Hypothalamus (tissue), 51 donors: Measurements from ENCODE around the gene METAP1D.
"Not testable (repeated sequence)": the region's sequence is repeated elsewhere in the genome, so short reads cannot be mapped to it uniquely, and the experiment has no call there.

ENCODE experiments used
- DNase-seq, 51 donors: peaks; one replicate each; lab custom pipeline; 2025; lab: John Stamatoyannopoulos, UW

METAP1D gene

DNA sequence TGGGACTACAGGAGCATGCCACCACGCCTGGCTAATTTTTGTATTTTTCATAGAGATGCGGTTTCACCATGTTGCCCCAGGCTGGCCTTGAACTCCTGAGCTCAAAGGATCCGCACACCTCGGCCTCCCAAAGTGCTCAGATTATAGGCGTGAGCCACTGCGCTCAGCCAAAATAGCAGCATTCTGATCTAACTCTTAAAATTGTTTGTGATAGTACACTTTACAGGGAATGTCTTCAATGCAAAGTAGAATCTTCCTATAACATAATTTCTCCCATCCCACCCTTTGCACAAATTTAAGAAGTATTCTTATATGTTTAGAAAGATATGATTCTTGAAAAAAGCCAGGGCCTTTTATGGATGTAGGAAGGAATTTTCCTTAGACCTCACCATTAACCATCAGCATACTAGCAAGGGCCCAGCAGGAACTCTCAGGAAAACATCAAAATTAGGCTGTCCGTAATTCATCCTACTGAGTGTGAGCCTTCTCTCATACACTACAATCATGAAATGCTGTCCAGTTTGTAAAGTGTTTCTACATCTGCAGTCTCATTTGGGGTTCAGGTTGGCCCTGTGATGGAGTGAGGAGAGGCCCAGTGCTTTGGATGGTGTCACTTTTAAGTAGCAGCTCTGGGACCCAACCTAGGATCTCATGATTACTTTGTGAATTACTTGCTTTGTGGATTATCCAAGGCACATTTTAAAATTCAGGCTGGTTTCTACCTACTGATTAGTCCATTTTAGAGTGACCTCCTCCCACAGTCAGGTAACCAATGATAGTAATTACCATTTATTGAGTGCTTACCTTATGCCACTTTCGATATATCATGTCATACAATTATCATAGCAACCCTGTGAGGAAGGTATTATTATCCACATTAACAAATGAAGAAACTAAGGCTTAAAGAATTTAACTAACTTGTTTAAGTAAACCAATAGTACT is 48.1 kb downstream of the METAP1D start:
- DNase-seq = no peak

DNA sequence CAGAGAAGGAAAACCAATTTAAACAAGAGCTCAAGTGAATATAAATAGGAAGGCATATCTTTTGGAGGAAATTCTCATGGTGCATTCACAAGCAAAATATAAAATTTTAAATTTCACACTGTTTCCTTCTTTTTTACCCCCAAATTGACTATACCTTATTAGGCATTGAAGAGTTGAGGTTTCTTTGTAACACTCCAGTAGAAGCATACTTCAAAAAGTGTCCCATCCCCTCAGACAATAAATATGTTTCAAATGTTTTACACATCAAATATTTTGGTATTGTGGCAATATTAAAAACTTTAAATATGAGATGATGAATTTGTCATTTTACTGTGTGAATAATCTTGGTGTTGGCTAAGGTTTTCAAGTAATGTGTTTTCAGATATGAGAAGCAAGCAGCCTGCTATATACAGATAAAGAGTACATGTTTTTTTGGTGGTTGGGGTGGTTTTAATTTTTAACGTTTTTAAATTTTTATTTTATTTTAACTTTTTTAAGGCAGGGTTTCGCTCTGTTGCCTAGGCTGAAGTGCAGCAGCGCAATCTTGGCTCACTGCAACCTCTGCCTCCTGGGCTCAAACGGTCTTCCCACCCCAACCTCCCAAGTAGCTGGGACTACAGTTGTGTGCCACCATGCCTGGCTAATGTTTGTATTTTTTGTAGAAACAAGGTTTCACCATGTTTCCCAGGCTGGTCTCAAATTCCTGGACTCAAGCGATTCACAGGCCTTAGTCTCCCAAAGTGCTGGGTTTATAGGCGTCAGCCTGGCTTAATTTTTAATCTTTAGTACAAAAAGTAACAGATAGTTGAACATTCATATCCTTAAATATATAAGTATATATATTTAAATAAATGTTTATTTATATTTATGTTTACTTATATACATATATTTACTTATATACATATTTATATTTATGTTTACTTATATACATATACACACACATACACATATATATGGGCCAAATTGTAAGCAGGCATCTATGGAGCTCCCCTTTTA is 49.1 kb downstream of the METAP1D start:
- DNase-seq = no peak

GRCh38 chr2:172049567-172050120 is 49.9 kb downstream of the METAP1D start:
- DNase-seq = no peak

GRCh38 chr2:172050479-172051125 is 50.8 kb downstream of the METAP1D start:
- DNase-seq = no peak

DNA sequence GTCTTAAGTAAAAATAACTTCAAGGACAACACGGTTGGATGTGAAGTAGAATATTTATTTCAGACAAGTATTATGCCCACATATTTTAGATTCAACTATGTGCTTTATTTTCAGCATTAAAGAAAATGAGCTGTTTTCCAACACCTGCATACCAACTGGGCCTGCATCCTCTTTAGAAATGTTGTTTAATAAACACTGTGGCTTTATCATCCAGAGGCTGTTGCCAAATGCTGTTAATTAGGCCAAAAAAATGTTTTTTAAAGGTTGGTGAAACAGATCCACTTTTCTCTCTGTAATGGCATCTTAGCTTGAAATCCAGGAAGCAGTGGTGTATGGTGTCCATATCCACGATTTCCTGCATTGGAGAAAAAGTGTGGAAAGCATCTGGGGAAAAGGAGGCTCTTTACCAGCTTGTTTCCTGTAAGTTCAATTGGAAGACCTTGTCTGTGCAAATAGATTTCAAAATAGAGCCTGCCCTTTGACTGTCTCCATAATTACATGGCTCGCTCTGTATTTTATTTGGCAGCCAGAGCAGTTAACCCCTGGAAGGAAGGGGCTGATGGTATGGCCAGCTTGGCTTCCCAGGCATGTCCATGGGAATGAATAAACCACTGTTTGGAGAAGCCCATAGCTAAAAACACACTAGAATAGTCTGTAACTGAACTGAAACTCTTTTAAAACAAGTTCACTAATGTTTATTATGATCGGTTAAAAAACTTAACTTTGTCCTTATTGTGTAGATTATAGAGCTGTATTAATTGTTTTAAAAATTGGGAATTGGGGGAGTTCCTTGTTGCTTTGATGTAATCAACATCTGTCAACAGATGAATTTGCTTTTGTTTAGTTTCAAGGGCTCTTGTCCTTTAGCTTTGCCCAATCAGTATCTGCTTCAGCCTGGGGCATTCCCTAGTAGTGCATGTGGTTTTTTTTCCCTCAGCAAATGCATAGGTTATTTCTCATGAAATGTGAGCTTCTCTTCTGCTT is 52.5 kb downstream of the METAP1D start:
- DNase-seq = no peak

DNA sequence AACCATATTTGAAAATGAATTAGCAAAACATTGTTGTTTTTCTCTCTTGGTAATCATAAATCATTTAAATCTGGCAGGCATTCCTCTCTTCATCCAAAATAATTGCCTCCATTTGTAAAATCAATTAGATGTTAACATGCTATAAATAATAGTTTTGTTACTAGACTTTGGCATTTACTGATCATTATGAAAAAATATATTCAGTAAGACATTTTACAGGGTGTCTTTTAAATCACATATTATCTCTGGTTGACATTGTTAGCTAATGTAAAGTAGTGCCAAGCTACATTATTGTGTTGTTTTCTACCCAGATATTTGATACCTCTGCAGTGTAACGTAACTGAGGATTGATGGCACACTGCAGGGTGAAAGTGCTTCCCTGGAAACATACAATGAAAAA is 53.7 kb downstream of the METAP1D start:
- DNase-seq = no peak

DNA sequence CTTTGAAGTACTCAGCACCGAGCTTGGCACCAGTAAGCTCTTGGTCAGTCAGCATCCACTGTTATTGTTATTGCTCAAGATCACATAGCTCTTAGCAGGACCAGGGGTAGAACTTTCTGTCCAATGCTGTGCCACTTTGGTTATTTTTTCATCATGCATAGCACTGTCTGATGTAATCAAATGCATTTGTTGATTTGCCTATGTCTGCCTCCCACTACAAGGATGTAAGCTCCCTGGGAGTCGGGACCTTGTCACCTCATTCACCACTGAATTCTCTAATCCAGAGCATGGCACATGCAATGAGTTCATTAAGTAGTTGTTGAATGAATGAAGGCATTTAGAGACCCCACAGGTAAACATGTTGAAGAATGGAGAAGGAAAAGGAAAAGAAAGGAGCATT is 56.5 kb downstream of the METAP1D start:
- DNase-seq = no peak

DNA sequence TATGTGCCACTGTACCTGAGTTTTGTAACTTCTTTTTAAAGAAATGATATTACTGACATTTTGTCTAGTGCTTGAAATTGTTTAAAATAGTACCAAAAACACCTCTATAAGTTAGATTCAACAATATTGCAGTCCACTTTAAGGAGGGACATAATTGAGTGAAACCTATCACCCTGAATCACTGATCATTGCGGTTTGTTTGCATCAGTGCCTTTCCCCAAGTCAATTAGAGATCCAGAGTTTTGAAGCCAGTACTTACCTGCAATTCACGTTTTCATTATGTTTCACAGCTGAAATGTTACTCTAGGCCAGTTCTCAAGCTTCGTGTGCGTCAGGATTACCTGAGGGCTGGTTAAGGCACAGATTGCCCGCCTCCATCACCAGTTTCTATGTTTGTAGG is 58.9 kb downstream of the METAP1D start:
- DNase-seq = no peak

DNA sequence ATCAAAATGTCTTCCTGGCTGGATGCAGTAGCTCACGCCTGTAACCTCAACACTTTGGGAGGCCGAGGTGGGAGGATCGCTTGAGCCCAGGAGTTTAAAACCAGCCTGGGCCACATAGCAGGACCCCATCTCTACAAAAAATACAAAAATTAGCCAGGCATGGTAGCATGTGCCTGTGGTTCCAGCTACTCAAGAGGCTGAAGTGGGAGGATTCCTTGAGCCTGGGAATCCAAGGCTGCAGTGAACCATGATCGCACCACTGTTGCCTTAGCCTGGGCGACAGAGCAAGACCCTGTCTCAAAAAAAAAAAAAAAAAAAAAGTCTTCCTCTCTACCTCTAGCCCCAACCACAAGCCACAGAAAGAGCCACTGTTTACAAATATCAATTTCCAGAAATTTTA is 60.4 kb downstream of the METAP1D start:
- DNase-seq = not testable (repeated sequence)

DNA sequence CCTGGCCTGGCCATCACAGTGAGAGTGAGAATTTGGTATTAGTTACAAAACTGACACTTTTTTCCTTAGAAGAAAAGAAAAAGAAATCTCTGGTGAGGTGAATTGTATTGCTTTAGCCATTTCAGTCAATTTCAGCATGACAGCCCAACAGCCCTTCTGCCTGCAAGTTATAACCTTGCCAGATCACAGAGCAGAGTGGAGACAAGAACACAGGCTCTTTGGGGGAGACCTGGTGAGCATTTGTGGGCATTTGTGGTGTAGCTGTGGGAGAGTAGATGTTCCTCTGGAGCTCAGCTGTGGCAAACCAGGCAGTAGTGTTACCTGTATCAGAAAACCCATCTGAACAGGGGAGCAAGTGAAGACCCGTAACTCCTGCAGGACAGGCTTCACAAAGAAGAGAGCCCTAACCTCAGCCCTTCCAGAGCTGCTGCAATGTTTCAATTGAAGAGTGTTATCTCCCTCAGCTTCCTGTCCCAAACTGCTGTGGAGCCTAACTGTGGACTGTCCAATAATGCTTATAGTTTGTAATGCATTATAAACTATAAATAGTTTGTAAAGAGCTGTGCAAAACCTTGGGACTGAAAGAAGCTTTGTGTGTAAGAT is 62.8 kb downstream of the METAP1D start:
- DNase-seq = no peak

GRCh38 chr2:172063446-172063845 is 63.7 kb downstream of the METAP1D start:
- no peak for DNase-seq

DNA sequence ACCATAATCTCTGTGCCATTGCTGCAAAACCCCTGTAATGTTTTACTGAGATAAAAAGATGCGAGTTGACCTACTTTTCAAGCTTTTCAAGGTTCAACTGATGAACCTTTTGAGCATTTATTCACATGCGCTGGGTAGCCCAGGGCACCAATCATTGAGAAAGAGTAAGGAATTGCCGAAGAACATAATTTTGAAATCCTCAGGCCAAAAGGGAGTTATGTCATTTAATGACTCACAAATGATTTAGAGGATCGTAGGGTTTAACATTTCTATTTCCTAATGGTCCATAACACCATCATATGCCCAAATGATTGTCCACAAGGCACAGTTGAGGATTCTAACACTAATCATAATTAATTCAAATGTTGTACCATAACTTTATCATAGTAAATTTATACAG is 65.4 kb downstream of the METAP1D start:
- no peak for DNase-seq

DNA sequence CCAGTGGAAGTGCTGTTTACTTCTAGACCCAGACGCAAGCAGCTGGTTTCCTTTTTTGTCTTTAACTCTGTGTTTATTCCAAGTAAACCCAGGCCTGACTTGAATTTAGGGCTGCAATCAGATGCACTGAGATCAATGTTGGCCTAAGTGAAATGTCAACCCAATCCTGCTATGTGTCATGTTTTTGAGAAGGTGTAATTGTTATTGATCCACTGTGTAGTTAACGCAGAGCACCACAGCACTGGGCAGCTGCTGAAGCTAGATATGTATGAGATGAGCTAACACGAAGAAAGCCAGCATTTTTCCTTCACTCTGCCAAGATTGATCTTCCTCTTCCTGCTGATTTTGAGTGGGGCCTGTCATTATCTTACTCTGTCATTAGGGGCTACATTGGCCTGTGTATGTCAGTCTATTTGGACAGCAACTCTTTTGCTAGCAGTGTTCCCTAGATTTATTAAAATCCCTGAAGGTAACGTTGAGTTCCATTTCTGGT is 66.7 kb downstream of the METAP1D start:
- DNase-seq = no peak

DNA sequence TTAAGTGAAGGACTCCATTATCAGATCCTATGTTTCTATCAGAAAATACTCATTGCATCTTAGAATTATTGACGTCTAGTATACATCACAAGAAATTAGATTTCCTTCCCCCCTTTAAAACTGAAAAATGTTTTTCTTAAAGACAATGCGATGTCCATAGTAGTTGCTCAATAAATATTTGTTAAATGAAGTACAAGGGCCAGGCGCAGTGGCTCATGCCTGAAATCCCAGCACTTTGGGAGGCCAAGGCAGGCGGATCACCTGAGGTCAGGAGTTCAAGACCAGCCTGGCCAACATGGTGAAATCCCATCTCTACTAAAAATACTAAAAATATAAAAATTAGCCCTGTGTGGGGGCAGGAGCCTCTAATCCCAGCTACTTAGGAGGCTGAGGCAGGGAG is 68.2 kb downstream of the METAP1D start:
- DNase-seq = not testable (repeated sequence)

- no peak for DNase-seq
Measured at GRCh38 chr2:172070936-172071335, 71.2 kb downstream of the METAP1D start.

DNA sequence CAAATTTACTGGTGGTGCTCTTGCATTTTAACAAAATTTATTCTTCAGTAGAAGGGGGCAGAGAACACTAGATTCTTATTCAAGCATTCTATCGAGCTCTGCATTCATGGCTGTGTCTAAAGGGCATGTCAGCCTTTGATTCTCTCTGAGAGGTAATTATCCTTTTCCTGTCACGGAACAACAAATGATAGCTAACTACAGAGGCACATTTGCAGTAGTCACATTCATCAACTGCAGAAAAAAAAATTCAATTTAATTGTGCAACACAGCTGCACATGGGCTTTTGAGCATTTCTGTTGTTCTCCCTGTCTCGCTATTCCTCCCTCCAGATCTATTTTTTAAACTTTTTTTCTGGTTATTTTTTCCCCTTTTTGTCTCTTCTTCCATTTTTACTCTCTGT is 72.5 kb downstream of the METAP1D start:
- DNase-seq = no peak

DNA sequence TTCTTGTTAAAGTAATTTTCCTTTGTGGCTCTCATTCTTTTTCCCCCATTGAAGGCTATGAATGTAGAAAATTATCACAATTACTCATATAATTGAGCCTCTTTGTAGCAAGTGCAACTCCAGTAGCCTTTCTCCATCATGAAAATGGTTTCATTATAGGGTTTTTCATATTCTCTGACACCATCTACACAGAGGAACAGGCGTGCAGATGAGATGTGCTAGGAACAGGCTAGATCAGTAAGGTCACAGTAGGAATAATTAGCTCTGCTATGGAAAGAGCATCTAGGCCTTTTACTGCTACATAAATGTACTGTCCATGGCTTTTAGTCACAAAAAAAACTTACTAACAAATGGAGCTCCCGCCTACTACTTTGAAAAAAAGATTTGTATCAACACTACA is 73.0 kb downstream of the METAP1D start:
- no peak for DNase-seq

GRCh38 chr2:172073518-172073917 is 73.8 kb downstream of the METAP1D start:
- DNase-seq = no peak

DNA sequence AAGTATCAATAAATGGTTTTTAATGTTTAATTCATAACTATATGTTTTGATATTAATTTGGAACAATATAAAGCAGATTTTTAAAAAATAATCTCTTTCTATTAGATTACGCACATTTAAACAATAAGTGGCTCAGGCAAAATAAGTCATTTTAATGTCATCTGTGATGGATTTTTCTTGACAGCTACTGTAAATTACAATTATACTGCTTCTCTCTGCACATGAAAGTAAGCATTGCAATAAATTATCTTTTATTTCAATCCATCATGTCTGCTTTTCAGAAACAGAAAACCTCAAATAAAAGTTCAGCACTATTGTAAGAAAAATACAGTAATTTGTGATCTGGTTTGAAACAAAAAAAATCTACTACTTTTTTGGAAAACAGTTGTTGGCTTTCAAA is 74.5 kb downstream of the METAP1D start:
- DNase-seq = no peak
